BLaER1 (cell line): Measurements from ENCODE around the gene RSBN1L.
"Not testable (repeated sequence)": the region's sequence is repeated elsewhere in the genome, so short reads cannot be mapped to it uniquely, and the experiment has no call there.

ENCODE experiments used
- H3K27ac ChIP-seq: shearing (Covaris generic); formaldehyde crosslinking; 2 replicates; pipeline ENCODE4 v1.8.1; 2022
- H3K27me3 ChIP-seq: shearing (Covaris generic); formaldehyde crosslinking; 2 replicates; pipeline ENCODE4 v1.8.1; 2022
- H3K36me3 ChIP-seq: shearing (Covaris generic); formaldehyde crosslinking; 2 replicates; pipeline ENCODE4 v1.8.1; 2022
- H3K4me1 ChIP-seq: shearing (Covaris generic); formaldehyde crosslinking; 2 replicates; pipeline ENCODE4 v1.8.1; 2022
- H3K4me2 ChIP-seq: shearing (Covaris generic); formaldehyde crosslinking; 2 replicates; pipeline ENCODE4 v1.8.1; 2022
- H3K4me3 ChIP-seq: shearing (Covaris generic); formaldehyde crosslinking; 2 replicates; pipeline ENCODE4 v1.8.1; 2022
- H3K9ac ChIP-seq: shearing (Covaris generic); formaldehyde crosslinking; 2 replicates; pipeline ENCODE4 v1.8.1; 2022
- H3K9me3 ChIP-seq: shearing (Covaris generic); formaldehyde crosslinking; 2 replicates; pipeline ENCODE4 v1.8.1; 2022
- H4K20me1 ChIP-seq: shearing (Covaris generic); formaldehyde crosslinking; 2 replicates; pipeline ENCODE4 v1.8.1; 2022
- Cebpa-rat ChIP-seq: shearing (Covaris generic); IDR thresholded peaks from 2 replicates; pipeline ENCODE4 v1.8.1; 2022

Gene RSBN1L

GRCh38 chr7:77696057-77696642 lies at the start of gene RSBN1L:
Gene RSBN1L, plus strand, starts transcription at chr7:77696459. Its CDS starts 11 bp downstream, at chr7:77696470.
- TF ChIP-seq Cebpa-rat, result no peak
- Histone ChIP-seq H3K27ac (peak within 1 kb of the TSS; percentile 98), H3K36me3 (peaks cover 16% of the 10 kb centered on the region; the same call in 1 of the 2 replicates), H3K27me3 (no peaks in the 10 kb centered on the region), H3K9me3 (no peaks in the 10 kb centered on the region; the same call in 1 of the 2 replicates), H3K4me3 (peak within 1 kb of the TSS; percentile 99), H3K4me2 (peak within 1 kb of the TSS; percentile 96), H3K9ac (peak within 1 kb of the TSS; percentile 98), H4K20me1 (peaks cover 42% of the 10 kb centered on the region), H3K4me1 (peaks cover 45% of the 10 kb centered on the region)

DNA sequence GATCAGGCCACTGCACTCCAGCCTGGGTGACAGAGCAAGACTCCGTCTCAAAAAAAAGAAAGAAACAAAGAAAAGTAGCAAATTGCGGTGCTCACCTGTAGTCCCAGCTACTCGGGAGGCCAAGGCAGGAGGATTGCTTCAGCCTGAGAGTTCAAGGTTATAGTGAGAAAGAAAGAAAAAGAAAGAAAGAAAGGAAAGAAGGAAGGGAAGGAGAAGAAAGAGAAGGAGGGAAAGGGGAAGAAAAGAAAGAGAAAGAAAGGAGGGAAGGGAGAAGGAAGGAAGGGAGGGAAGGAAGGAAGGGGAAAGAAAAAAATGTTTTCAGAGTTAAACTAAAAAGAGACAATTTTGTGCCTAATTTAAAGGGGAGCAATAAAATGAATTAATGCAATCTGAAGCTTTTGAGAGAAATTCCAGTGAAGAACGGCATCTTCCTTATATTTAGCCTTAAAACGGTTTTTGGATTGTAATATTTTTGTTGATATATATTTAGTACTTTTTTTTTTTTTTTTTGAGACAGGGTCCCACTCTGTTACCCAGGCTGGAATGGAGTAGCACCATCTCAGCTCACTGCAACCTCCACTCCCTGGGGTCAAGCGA lies 47.4 kb upstream of the RSBN1L start:
- Histone ChIP-seq H4K20me1 (no peaks in the 10 kb centered on the region), H3K4me3 (no peak overlapping the region)

GRCh38 chr7:77649716-77650349 lies 46.4 kb upstream of the RSBN1L start:
- H3K27ac ChIP-seq, result no peak overlapping the region
- no peak overlapping the region for H3K4me2 ChIP-seq
- no peak for TF ChIP-seq Cebpa-rat
- H3K4me1 ChIP-seq, result no peaks in the 10 kb centered on the region
- H3K36me3 ChIP-seq, result peaks cover 32% of the 10 kb centered on the region
- H3K9ac ChIP-seq, result no peak overlapping the region
- no peak overlapping the region for H3K4me3 ChIP-seq
- H3K9me3 ChIP-seq, result no peaks in the 10 kb centered on the region
- H4K20me1 ChIP-seq, result no peaks in the 10 kb centered on the region
- no peaks in the 10 kb centered on the region for H3K27me3 ChIP-seq

More for the DNA sequence above, 47.4 kb upstream of the RSBN1L start:
- no peaks in the 10 kb centered on the region for H3K27me3 ChIP-seq
- peaks cover 37% of the 10 kb centered on the region for H3K36me3 ChIP-seq
- H3K4me1 ChIP-seq, result no peaks in the 10 kb centered on the region
- no peaks in the 10 kb centered on the region for H3K9me3 ChIP-seq
- no peak overlapping the region for H3K27ac ChIP-seq
- H3K4me2 ChIP-seq, result no peak overlapping the region
- H3K9ac ChIP-seq, result no peak overlapping the region
- TF ChIP-seq Cebpa-rat, result no peak

DNA sequence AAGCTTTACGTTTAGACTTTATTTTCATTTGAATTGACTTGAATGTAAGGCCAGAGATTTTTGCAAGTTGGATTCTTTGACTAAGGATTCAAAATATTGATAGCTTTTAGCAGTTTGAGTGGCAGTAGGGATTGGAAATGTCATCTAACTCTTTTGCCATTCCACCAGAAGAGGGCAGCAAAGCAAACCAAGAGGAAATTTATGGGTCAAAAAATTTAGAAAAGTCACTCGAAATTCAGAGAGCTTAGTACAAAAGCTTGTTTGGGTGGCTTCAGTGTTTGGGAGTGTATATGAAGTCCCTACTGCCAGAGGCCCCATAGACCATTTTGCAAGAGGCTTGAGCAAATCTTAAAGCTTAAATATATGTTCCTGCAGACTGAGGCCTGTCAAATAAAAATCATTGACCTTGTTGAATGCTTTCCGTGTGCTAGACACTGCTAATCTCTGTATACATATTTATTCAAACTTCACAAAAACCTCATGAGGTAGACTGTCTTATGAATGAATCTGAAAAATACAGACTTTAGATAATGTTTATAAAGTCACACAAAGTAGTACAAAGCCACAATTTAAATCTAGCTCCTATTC lies 44.6 kb upstream of the RSBN1L start:
- no peak for TF ChIP-seq Cebpa-rat
- Histone ChIP-seq H3K36me3 (peaks cover 23% of the 10 kb centered on the region), H3K4me3 (no peak overlapping the region), H3K27me3 (no peaks in the 10 kb centered on the region), H4K20me1 (no peaks in the 10 kb centered on the region), H3K27ac (no peak overlapping the region), H3K9me3 (no peaks in the 10 kb centered on the region), H3K4me1 (no peaks in the 10 kb centered on the region), H3K4me2 (no peak overlapping the region), H3K9ac (no peak overlapping the region)

GRCh38 chr7:77652826-77653225 lies 43.4 kb upstream of the RSBN1L start:
- not testable (repeated sequence) for H4K20me1 ChIP-seq, H3K27me3 ChIP-seq, H3K27ac ChIP-seq, H3K4me1 ChIP-seq, H3K4me2 ChIP-seq, H3K9ac ChIP-seq, H3K9me3 ChIP-seq, H3K4me3 ChIP-seq
- peaks cover 17% of the 10 kb centered on the region for H3K36me3 ChIP-seq

GRCh38 chr7:77653572-77653971 lies 42.7 kb upstream of the RSBN1L start:
- Histone ChIP-seq H3K4me1 (no peaks in the 10 kb centered on the region), H3K4me3 (no peak overlapping the region), H3K4me2 (no peak overlapping the region), H3K9me3 (no peaks in the 10 kb centered on the region), H3K27ac (no peak overlapping the region), H4K20me1 (no peaks in the 10 kb centered on the region), H3K27me3 (no peaks in the 10 kb centered on the region), H3K9ac (no peak overlapping the region), H3K36me3 (peaks cover 18% of the 10 kb centered on the region)
- TF ChIP-seq Cebpa-rat, result no peak

DNA sequence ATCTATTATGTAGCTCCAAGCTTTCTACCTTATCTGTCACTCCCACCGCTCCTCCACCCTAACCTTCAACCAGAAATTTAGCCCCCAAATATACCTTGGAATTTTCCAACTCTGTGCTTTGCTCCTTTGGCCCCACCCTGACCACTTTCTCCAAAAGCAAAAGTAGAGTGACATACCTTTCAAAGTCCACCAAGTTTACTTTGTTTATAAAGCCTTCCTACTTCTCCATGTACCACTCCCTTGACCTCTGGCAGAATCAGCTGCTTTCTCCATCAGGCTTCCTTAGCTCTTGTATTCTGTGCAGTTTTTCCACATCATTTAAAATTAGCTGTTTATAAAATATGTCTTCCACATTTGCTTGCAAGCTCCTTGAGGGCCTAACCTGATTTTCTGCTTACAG lies 40.9 kb upstream of the RSBN1L start:
- H3K27ac ChIP-seq, result no peak overlapping the region
- no peak overlapping the region for H3K4me2 ChIP-seq
- H3K9ac ChIP-seq, result no peak overlapping the region
- no peak overlapping the region for H3K4me3 ChIP-seq
- no peak for TF ChIP-seq Cebpa-rat
- H3K4me1 ChIP-seq, result no peaks in the 10 kb centered on the region
- H3K9me3 ChIP-seq, result no peaks in the 10 kb centered on the region
- H3K27me3 ChIP-seq, result no peaks in the 10 kb centered on the region
- no peaks in the 10 kb centered on the region for H4K20me1 ChIP-seq
- H3K36me3 ChIP-seq, result peaks cover 24% of the 10 kb centered on the region

DNA sequence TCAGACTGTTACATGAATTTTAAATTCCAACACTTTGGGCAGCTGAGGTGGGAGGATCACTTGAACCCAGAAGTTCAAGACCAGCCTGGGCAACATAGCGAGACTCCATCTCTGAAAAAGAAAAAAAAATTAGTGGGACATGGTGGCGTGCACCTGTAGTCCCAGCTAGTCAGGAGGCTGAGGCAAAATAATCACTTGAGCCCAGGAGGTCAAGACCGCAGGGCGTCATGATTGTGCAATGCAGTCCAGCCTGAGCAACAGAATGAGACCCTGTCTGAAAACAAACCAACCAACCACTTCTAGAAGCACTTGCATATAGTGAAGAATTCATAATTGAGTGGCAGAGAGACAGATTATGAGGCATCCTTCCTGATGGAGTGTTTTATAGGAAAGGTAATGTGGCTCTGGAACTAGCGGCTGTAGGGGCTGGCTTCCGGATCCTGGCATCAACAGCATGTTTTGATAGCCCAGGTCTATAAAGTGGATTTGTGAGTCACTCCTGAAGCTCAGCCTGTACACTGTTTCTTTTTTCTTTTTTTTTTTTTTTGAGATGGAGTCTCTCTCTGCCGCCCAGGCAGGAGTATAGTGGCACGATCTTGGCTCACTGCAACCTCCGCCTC lies 40.3 kb upstream of the RSBN1L start:
- no peak overlapping the region for H3K9ac ChIP-seq
- no peak overlapping the region for H3K4me2 ChIP-seq
- H3K27ac ChIP-seq, result no peak overlapping the region
- TF ChIP-seq Cebpa-rat, result no peak
- H3K4me3 ChIP-seq, result no peak overlapping the region
- H3K4me1 ChIP-seq, result no peaks in the 10 kb centered on the region
- H3K36me3 ChIP-seq, result peaks cover 24% of the 10 kb centered on the region
- no peaks in the 10 kb centered on the region for H4K20me1 ChIP-seq
- no peaks in the 10 kb centered on the region for H3K9me3 ChIP-seq
- H3K27me3 ChIP-seq, result no peaks in the 10 kb centered on the region

- H3K9me3 ChIP-seq, result no peaks in the 10 kb centered on the region
- no peak overlapping the region for H3K4me3 ChIP-seq
- no peak overlapping the region for H3K4me2 ChIP-seq
- no peak for TF ChIP-seq Cebpa-rat
- no peak overlapping the region for H3K27ac ChIP-seq
- no peaks in the 10 kb centered on the region for H4K20me1 ChIP-seq
- H3K36me3 ChIP-seq, result peaks cover 24% of the 10 kb centered on the region
- H3K9ac ChIP-seq, result no peak overlapping the region
- H3K4me1 ChIP-seq, result no peaks in the 10 kb centered on the region
- no peaks in the 10 kb centered on the region for H3K27me3 ChIP-seq
These were observed 38.6 kb upstream of the RSBN1L start for GRCh38 chr7:77657427-77658224.
